Measurements from ENCODE around the gene ARHGAP19. TPM values are rescaled to one million over a fixed set of nuclear protein-coding genes. Genes with fewer than 3 reads are reported as not detected.
A peak's percentile ranks its signal among the peaks of the same experiment; 100 is the strongest.
"Not testable (repeated sequence)": the region's sequence is repeated elsewhere in the genome, so short reads cannot be mapped to it uniquely, and the experiment has no call there.

ARHGAP19 gene
- total and polyA plus RNA-seq, 2 donors, result 6.0 to 21.3 TPM

DNA sequence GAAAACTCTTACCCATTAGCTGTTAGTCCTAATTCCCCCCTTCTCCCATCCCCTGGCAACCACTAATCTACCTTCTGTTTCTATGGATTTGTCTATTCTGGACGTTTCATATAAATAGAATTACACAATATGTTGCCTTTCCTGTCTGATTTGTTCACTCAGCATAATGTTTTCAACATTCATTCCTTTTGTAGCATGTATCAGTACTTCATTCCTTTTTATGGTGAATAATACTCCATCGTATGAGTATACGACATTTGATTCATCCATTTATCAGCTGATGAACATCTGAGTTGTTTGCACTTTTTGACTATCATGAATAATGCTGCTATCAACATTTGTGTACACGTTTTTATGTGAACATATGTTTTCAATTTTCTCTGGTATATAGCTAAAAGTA is 22.2 kb upstream of the ARHGAP19 start:
- no peaks in the 10 kb centered on the region for H3K4me1 ChIP-seq (ENCODE audit: insufficient read depth)
- 47% methylated on average over 4 of the region's 4 CpGs for WGBS
- H3K4me3 ChIP-seq (ENCODE audit: low read depth, low read length), result no peak overlapping the region
- H3K36me3 ChIP-seq (ENCODE audit: insufficient read depth), result no peaks in the 10 kb centered on the region
- DNase-seq (ENCODE audit: extremely low spot score), result no peak
- H3K27ac ChIP-seq (ENCODE audit: low read depth), result no peak overlapping the region

DNA sequence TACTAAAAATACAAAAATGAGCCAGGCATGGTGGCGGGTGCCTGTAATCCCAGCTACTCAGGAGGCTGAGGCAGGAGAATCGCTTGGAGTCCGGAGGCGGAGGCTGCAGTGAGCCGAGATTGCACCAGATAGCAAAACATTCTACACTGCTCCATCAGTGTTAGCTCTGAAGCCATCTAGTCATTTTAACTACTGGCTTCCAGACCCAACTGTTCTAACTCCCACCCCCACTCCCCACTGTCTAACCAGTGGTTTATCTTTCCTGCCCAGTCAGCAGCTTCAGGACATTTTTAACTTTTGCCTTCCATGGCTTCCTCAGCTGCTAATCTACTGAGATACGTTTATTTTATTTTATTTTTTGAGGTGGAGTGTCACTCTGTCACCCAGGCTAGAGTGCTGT is 20.5 kb upstream of the ARHGAP19 start:
- Histone ChIP-seq H3K36me3 (ENCODE audit: insufficient read depth) (no peaks in the 10 kb centered on the region), H3K27ac (ENCODE audit: low read depth) (no peak overlapping the region)
- 85% methylated on average over 6 of the region's 6 CpGs for WGBS

DNA sequence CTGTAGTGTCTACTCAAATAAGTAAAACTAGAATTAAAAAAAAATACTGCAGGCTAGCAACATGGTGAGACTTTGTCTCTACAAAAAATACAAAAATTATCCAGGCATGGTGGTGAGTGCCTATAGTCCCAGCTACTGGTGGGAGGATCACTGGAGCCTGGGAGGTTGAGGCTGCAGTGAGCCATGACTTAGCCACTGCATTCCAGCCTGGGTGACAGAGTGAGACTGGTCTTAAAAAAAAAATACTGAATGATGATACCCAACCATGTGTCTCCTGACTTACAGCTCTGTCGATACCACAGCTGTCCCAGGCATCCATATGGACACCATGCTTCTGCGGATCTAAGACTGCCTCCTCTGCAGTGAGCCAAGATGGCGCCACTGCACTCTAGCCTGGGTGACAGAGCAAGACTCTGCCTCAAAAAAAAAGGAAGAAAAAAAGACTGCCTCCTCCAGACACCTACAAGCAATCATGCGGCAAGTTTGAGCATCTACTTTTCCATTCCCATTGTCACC is 18.7 kb upstream of the ARHGAP19 start:
- no peak overlapping the region for H3K27ac ChIP-seq (ENCODE audit: low read depth)
- WGBS, result 92% methylated on average over 4 of the region's 4 CpGs
- no peak overlapping the region for H3K4me3 ChIP-seq (ENCODE audit: low read depth, low read length)
- no peaks in the 10 kb centered on the region for H3K36me3 ChIP-seq (ENCODE audit: insufficient read depth)
- H3K4me1 ChIP-seq (ENCODE audit: insufficient read depth), result no peaks in the 10 kb centered on the region
- DNase-seq (ENCODE audit: extremely low spot score), result no peak

More for the DNA sequence above, 20.5 kb upstream of the ARHGAP19 start:
- H3K4me1 ChIP-seq (ENCODE audit: insufficient read depth), result no peaks in the 10 kb centered on the region
- no peak overlapping the region for H3K4me3 ChIP-seq (ENCODE audit: low read depth, low read length)
- DNase-seq (ENCODE audit: extremely low spot score), result no peak

DNA sequence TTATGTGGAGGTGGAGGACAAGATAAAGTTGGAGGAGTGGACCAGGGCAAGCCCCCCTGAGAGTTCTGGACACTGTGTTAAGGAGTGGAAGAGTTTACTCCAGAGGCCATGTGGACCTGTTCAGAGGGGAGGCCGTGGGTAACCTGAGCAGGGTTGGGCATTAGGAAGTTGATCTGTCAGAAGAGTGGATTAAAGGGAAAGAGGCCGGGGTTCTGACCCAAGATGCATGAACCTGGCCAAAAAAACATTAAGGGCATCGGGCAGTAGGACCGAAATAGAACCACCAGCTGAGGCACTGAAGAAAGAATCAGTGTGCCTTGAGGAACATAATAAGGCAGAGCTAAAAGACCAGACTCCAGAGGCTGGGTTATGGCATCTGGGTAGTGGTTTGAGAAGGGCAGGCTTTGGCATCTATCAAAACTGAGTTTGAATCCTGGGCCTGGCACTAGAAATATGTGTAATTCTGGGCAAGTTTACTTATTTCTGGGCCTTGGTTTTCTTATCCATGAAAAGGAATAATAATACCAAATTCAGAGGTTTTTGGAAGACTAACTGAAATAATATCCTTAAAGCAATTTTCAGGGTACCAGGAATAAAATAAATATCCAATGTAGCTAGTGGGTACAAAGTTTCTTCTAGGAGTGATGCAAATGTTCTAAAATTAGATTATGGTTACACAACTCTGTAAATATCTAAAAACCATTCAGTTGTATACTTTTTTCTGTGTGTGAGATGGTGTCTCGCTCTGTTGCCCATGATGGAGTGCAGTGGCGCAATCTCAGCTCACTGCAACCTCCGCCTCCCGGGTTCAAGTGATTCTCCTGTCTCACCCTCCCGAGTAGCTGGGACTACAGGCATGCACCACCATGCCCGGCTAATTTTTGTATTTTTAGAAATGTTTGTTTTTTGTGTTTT is 15.7 kb upstream of the ARHGAP19 start:
- WGBS, result 79% methylated on average over 10 of the region's 10 CpGs
- Histone ChIP-seq H3K27ac (ENCODE audit: low read depth) (no peak overlapping the region), H3K36me3 (ENCODE audit: insufficient read depth) (no peaks in the 10 kb centered on the region), H3K4me1 (ENCODE audit: insufficient read depth) (no peaks in the 10 kb centered on the region), H3K4me3 (ENCODE audit: low read depth, low read length) (no peak overlapping the region)
- DNase-seq (ENCODE audit: extremely low spot score), result no peak

DNA sequence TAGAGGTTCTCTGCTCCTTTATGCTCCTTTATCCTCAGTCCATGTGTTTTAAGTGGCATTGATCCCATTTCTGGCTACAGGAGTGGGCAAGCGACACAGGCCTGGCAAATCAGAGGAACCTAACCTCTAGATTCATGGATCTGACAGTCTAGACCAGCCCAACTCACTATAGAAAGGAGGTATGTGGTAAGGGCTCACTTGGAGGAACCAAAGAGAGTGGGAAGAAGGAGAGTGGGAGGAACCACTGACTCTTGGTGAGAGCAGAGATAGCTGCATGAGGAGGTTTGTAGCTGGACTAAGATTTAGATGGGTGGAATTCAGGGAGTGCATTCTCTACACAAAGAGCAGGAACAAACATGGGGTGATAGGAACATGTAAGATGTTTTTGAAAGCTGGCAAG is 15.0 kb upstream of the ARHGAP19 start:
- WGBS, result 55% methylated on average over 1 of the region's 1 CpG
- no peaks in the 10 kb centered on the region for H3K4me1 ChIP-seq (ENCODE audit: insufficient read depth)
- H3K36me3 ChIP-seq (ENCODE audit: insufficient read depth), result no peaks in the 10 kb centered on the region
- no peak overlapping the region for H3K4me3 ChIP-seq (ENCODE audit: low read depth, low read length)
- no peak for DNase-seq (ENCODE audit: extremely low spot score)
- no peak overlapping the region for H3K27ac ChIP-seq (ENCODE audit: low read depth)

DNA sequence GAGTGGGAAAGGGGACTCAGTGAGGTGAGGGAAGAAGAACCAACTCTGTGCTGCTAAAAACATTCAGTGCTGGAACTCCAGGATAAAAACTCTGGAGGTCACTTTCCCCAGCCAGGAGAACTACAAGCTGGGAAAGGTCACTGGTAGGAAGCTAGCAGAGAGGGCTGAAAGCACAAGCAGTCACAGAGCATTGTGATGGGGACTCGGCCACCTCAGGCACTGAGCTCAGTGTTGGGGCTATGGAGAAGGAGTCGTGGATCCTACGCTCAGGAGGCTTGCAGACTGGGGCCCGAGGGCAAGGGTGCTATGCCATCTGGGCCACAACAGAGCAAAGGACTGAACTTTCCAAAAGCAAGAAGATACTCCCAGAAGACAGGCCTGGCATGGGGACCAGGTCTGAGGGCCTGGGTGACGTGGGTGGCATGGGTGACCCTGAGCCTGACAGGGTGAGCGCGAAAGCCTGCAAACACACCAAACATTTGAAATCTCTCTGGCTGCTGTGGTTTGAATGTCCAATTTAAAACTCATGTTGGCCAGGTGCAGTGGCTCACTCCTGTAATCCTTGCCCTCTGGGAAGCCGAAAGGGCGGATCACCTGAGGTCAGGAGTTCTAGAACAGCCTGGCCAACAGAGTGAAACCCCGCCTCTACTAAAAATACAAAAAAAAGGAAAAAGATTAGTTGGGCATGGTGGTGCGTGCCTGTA is 9.8 kb upstream of the ARHGAP19 start:
- no peak overlapping the region for H3K27ac ChIP-seq (ENCODE audit: low read depth)
- H3K4me1 ChIP-seq (ENCODE audit: insufficient read depth), result no peaks in the 10 kb centered on the region
- DNase-seq (ENCODE audit: extremely low spot score), result no peak
- WGBS, result 92% methylated on average over 11 of the region's 11 CpGs
- H3K36me3 ChIP-seq (ENCODE audit: insufficient read depth), result no peaks in the 10 kb centered on the region
- no peak overlapping the region for H3K4me3 ChIP-seq (ENCODE audit: low read depth, low read length)

DNA sequence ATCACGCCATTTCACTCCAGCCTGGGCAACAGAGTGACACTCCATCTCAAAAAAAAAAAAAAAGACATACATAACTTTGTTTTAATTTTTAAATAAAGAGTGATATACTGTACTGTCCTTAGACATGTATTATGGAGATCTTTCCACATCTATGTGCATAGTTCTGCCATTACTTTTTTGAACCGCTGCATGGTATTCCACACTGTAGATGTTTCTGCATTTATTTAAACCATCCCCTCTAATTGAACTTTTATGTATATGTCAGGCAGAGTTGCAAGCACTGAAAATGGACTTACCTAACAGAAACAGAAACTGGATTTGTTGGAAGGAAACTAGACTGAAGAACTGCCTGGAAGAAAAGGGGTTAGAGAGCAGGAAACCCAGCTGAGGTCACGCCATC is 8.5 kb upstream of the ARHGAP19 start:
- 90% methylated on average over 3 of the region's 3 CpGs for WGBS
- DNase-seq (ENCODE audit: extremely low spot score), result no peak
- Histone ChIP-seq H3K4me3 (ENCODE audit: low read depth, low read length) (no peak overlapping the region), H3K36me3 (ENCODE audit: insufficient read depth) (no peaks in the 10 kb centered on the region), H3K4me1 (ENCODE audit: insufficient read depth) (no peaks in the 10 kb centered on the region), H3K27ac (ENCODE audit: low read depth) (no peak overlapping the region)

DNA sequence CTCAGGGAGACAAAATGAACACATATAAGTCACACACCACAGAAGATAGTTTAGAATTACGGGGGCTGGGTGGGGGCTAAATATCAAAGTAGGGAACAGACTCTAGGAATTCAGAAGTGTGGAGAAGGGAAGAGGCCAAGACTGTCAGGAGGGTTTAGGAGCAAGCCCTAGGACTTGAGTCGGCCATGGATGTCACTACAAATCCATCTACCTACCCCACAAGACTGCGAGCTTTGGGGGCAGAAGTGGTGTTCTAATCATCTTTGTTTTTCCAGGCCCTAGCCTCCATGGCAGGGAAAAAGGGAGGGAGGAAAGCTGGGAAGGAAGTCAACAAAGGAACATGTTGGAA is 5.8 kb upstream of the ARHGAP19 start:
- WGBS, result 52% methylated on average over 3 of the region's 3 CpGs
- no peak for DNase-seq (ENCODE audit: extremely low spot score)
- no peaks in the 10 kb centered on the region for H3K4me1 ChIP-seq (ENCODE audit: insufficient read depth)
- no peak overlapping the region for H3K4me3 ChIP-seq (ENCODE audit: low read depth, low read length)
- H3K36me3 ChIP-seq (ENCODE audit: insufficient read depth), result no peaks in the 10 kb centered on the region
- no peak overlapping the region for H3K27ac ChIP-seq (ENCODE audit: low read depth)

DNA sequence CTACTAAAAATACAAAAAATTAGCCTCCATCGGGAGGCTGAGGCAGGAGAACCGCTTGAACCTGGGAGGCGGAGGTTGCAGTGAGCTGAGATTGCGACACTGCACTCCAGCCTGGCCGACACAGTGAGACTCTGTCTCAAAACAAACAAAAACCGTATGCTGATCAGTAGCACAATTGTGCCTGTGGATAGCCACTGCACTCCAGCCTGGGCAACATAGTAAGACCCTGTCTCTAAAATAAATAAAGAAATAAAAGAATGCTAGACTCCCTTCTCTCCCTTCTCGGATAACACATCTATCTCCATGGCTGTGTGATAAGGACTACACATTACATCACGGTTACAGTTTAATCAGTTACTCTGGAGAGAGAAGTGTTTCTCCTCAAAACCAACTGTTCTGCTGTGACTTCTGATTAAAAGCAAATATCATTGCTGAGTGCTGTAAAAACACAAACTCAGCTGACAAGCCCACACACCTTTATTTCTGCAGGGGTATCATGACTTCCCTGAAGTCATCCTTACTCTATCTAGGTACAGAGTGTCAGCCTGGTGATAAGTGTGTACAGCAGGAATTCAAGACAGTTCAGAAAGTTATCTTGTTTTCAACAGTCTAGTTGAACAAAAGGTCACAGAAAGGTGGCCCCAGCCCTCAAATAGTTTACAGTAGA is 5.3 kb upstream of the ARHGAP19 start:
- H3K36me3 ChIP-seq (ENCODE audit: insufficient read depth), result no peaks in the 10 kb centered on the region

DNA sequence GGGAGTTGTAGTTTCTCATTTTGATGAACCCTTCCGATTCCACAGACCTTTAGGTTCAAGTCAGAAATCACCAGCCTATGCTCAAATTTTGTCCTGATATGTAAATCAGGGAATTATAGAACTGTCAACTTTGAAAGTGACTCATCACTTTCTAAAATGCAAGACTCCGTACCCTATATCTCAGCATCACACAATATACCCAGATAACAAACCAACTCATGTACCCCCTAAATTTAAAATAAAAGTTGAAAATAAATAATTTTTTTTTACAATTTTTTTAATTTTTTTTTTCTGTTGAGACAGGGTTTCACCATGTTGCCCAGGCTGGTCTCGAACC is 393 bp upstream of the ARHGAP19 start:
- H3K27ac ChIP-seq (ENCODE audit: low read depth), result no peak overlapping the region
- no peaks in the 10 kb centered on the region for H3K36me3 ChIP-seq (ENCODE audit: insufficient read depth)
- DNase-seq (ENCODE audit: extremely low spot score), result no peak
- WGBS, result 59% methylated on average over 3 of the region's 3 CpGs
- H3K4me3 ChIP-seq (ENCODE audit: low read depth, low read length), result no peak overlapping the region
- H3K4me1 ChIP-seq (ENCODE audit: insufficient read depth), result no peaks in the 10 kb centered on the region

More for the DNA sequence above, 5.3 kb upstream of the ARHGAP19 start:
- H3K27ac ChIP-seq (ENCODE audit: low read depth), result no peak overlapping the region
- 73% methylated on average over 8 of the region's 8 CpGs for WGBS
- no peaks in the 10 kb centered on the region for H3K4me1 ChIP-seq (ENCODE audit: insufficient read depth)
- DNase-seq (ENCODE audit: extremely low spot score), result no peak
- H3K4me3 ChIP-seq (ENCODE audit: low read depth, low read length), result no peak overlapping the region

DNA sequence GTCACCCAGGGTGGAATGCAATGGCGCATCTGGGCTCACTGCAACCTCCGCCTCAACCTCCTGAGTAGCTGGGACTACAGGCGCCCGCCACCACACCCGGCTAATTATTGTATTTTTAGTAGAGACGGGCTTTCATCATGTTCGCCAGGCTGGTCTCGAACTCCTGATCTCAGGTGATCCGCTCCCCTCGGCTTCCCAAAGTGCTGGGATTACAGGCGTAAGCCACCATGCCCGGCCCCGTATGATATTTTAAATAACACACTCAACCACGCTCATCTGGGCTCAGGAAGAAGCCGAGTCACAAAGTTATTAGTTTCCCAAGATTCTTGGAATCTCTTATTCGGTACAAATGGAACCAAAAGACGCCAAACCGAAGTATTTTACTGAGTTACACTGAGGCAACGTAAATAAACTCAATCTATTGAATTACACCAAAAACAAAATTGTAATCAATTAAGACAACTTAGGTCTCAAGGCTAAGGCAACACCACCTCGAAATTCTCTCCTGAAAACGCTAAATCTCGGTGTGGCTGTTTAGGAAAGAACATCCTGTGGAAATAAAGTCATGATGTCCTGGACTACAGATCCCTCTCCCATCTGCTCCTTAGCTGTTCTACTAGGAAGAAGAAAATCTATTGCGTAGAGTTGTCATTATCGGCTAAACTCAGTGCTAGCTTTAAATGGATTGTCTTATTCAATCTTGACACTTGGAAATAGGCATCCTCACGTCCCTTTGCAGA is 910 bp downstream of the ARHGAP19 start:
- Histone ChIP-seq H3K36me3 (ENCODE audit: insufficient read depth) (no peaks in the 10 kb centered on the region), H3K27ac (ENCODE audit: low read depth) (peak overlapping the region; percentile 90), H3K4me1 (ENCODE audit: insufficient read depth) (no peaks in the 10 kb centered on the region), H3K4me3 (ENCODE audit: low read depth, low read length) (peak overlapping the region; percentile 65)
- WGBS, result 44% methylated on average over 25 of the region's 25 CpGs
- no peak for DNase-seq (ENCODE audit: extremely low spot score)

DNA sequence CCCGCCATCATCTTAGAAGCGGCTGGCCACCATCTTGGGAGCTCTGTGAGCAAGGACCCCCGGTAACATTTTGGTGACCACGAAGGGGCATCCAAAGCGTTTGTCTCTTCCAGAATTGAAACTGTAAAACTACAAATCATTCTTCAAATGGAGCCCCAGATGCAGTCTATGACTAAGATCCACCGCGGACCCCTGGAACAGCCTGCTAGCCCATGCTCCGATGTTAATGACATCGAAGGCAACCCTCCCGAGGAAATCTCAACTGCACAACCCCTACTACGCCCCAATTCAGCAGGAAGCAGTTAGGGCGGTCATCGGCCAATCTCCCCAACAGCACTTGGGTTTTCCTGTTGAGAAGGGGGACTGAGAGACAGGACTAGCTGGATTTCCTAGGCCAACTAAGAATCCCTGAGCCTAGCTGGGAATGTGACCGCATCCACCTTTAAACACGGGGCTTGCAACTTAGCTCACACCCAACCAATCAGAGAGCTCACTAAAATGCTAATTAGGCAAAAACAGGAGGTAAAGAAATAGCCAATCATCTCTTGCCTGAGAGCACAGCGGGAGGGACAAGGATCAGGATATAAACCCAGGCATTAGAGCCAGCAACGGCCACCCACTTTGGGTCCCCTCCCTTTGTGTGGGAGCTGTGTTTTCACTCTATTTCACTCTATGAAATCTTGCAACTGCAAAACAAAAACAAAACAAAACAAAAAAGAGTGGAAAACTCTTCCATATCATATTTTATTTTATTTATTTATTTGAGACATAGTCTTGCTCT is 1.7 kb downstream of the ARHGAP19 start:
- not testable (repeated sequence) for H3K4me3 ChIP-seq (ENCODE audit: low read depth, low read length); DNase-seq (ENCODE audit: extremely low spot score); H3K27ac ChIP-seq (ENCODE audit: low read depth); H3K36me3 ChIP-seq (ENCODE audit: insufficient read depth); H3K4me1 ChIP-seq (ENCODE audit: insufficient read depth)
- WGBS, result 90% methylated on average over 17 of the region's 17 CpGs

DNA sequence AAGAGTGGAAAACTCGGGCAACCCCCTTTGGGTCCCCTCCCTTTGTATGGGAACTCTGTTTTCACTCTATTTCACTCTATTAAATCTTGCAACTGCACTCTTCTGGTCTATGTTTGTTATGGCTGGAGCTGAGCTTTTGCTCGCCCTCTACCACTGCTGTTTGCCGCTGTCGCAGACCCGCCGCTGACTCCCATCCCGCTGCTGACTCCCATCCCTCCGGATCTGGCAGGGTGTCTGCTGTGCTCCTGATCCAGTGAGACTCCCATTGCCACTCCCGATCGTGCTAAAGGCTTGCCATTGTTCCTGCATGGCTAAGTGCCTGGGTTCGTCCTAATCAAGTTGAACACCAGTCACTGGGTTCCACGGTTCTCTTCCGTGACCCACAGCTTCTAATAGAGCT is 2.4 kb downstream of the ARHGAP19 start:
- not testable (repeated sequence) for H3K27ac ChIP-seq (ENCODE audit: low read depth)
- WGBS, result 91% methylated on average over 13 of the region's 13 CpGs

More for the DNA sequence above, 2.4 kb downstream of the ARHGAP19 start:
- not testable (repeated sequence) for H3K4me1 ChIP-seq (ENCODE audit: insufficient read depth); H3K36me3 ChIP-seq (ENCODE audit: insufficient read depth); H3K4me3 ChIP-seq (ENCODE audit: low read depth, low read length); DNase-seq (ENCODE audit: extremely low spot score)

All from urinary bladder (tissue), 4 donors.